ENCODE data around the gene FEZ2. TPM values are rescaled to one million over a fixed set of nuclear protein-coding genes. Genes with fewer than 3 reads are reported as not detected.

Gene FEZ2
- total RNA-seq, 1 donor from 2014 or later = 43.5 TPM

DNA sequence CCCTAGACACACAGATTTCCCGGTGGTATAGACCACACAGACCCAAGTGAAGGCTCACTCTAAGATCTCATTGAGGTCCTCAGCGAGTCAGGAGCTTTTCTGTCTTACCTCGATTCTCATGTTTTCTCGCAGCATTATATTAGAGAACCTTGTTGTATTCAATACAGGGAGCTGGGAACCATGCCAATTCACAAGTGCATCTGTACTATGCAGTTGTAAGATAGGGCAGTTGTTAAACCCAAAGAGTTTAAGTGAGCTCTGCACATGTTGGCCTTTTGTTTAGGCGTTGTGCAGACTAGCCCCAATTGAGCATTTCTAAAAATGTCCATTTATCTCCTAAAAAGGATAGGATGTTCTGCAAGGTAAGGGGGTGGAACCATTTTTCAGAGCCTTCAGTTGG, 59.6 kb downstream of the FEZ2 start:
- Mint-ChIP-seq H3K4me1 (no peaks in the 10 kb centered on the region), H3K4me3 (no peak overlapping the region), H3K36me3 (ENCODE audit: low read depth) (peaks cover 17% of the 10 kb centered on the region), H3K27ac (ENCODE audit: unreplicated experiment) (no peak overlapping the region), H3K27me3 (ENCODE audit: low read depth) (no peaks in the 10 kb centered on the region), H3K9me3 (no peaks in the 10 kb centered on the region)
- no peak for DNase-seq (ENCODE audit: low read depth, low spot score)
- TF ChIP-seq, protein P1, sequence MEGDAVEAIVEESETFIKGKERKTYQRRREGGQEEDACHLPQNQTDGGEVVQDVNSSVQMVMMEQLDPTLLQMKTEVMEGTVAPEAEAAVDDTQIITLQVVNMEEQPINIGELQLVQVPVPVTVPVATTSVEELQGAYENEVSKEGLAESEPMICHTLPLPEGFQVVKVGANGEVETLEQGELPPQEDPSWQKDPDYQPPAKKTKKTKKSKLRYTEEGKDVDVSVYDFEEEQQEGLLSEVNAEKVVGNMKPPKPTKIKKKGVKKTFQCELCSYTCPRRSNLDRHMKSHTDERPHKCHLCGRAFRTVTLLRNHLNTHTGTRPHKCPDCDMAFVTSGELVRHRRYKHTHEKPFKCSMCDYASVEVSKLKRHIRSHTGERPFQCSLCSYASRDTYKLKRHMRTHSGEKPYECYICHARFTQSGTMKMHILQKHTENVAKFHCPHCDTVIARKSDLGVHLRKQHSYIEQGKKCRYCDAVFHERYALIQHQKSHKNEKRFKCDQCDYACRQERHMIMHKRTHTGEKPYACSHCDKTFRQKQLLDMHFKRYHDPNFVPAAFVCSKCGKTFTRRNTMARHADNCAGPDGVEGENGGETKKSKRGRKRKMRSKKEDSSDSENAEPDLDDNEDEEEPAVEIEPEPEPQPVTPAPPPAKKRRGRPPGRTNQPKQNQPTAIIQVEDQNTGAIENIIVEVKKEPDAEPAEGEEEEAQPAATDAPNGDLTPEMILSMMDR (conservative IDR thresholded peaks at IDR 0.05) = no peak

DNA sequence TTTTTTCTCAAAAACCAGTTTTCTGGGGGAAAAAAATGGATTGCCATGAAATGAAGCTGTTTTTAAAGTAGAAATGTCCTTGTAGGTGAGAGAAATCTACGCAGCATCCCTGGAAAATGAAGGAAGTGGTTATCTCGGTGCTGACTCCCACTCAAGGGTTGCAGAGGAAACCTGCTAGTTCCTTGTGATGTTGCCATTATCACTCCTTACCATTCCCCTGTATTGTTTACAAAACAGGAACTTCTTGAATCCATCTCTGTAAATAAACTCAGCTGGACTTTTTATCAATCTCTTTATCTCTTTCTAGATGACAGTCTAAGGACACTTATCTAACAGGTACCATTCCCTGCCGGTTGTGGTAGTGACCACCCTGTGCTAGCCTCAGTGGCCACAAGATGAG, 61.2 kb downstream of the FEZ2 start:
- Mint-ChIP-seq H3K27ac (ENCODE audit: unreplicated experiment) (no peak overlapping the region), H3K9me3 (no peaks in the 10 kb centered on the region), H3K4me1 (no peaks in the 10 kb centered on the region), H3K27me3 (ENCODE audit: low read depth) (no peaks in the 10 kb centered on the region), H3K36me3 (ENCODE audit: low read depth) (peaks cover 17% of the 10 kb centered on the region), H3K4me3 (no peak overlapping the region)
- no peak for DNase-seq (ENCODE audit: low read depth, low spot score)
- TF ChIP-seq, protein P1 (conservative IDR thresholded peaks at IDR 0.05) = no peak

DNA sequence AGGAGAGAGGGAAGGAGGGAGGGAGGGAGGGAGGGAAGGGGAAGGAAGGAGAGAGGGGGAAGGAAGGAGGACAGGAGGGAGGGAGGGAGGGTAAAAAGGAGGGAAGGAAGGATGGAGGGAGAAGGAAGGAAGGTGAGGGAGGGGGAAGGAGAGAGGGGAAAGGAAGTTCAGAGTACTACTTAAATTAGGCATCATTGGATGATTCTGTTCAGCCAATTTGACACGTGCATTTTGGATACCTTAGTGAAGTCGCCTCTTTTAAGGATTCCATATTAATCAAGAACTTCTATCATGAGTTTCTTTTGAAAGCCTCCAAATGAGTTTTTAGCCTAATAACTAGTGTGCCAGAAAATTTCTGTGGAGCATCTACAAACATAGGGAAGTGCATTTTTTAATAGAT, 62.9 kb downstream of the FEZ2 start:
- peaks cover 13% of the 10 kb centered on the region for H3K36me3 Mint-ChIP-seq (ENCODE audit: low read depth)
- no peaks in the 10 kb centered on the region for H3K27me3 Mint-ChIP-seq (ENCODE audit: low read depth)
- no peaks in the 10 kb centered on the region for H3K9me3 Mint-ChIP-seq
- DNase-seq (ENCODE audit: low read depth, low spot score) = no peak
- H3K4me1 Mint-ChIP-seq = no peaks in the 10 kb centered on the region
- TF ChIP-seq, protein P1 (conservative IDR thresholded peaks at IDR 0.05) = no peak
- no peak overlapping the region for H3K4me3 Mint-ChIP-seq
- H3K27ac Mint-ChIP-seq (ENCODE audit: unreplicated experiment) = no peak overlapping the region

DNA sequence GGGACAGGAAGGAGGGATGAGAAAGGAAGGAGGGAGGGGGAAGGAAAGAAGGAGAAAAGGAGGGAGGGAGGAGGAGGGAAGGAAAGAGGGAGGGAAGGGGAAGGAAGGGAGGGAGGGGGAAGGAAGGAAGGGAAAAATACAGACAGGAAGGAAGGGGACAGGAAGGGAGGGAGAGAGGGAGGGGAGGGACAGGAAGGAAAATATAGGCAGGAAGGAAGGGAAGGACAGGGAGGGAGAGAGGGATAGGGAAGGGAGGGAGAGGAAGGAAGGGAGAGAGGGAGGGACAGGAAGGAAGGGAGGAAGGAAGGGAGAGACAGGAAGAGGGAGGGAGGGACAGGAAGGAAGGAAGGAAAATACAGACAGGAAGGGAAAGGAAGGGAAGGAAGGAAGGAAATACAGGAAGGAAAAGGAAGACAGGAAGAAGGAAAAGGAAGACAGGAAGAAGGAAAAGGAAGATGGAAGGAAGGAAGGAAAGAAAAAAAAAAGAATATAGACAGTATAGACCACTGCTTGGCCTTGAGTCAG, 63.6 kb downstream of the FEZ2 start:
- H3K27ac Mint-ChIP-seq (ENCODE audit: unreplicated experiment) = no peak overlapping the region
- no peaks in the 10 kb centered on the region for H3K27me3 Mint-ChIP-seq (ENCODE audit: low read depth)
- H3K36me3 Mint-ChIP-seq (ENCODE audit: low read depth) = peaks cover 13% of the 10 kb centered on the region
- H3K9me3 Mint-ChIP-seq = no peaks in the 10 kb centered on the region
- TF ChIP-seq, protein P1 (conservative IDR thresholded peaks at IDR 0.05) = no peak
- no peak overlapping the region for H3K4me3 Mint-ChIP-seq
- no peak for DNase-seq (ENCODE audit: low read depth, low spot score)
- H3K4me1 Mint-ChIP-seq = no peaks in the 10 kb centered on the region

DNA sequence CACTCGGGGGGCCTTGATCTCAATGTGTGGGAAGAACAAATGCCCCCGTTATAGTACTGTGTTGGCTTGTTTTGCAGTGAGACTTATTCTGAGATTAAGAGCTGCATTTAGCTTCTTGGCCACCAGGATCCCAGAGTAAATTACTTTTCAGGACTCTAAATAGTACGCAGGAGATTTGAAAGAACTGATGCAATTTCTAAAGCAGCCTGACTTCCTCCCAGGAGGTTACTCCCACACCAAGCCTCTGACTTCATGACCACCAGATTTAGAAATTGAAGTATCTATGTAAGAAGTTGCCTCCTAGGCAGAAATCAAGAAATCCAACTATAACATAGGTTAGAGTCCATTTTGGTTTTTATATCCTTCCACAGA, 67.0 kb downstream of the FEZ2 start:
- Mint-ChIP-seq H3K27ac (ENCODE audit: unreplicated experiment) (no peak overlapping the region), H3K36me3 (ENCODE audit: low read depth) (peaks cover 3% of the 10 kb centered on the region), H3K4me3 (no peak overlapping the region), H3K4me1 (no peaks in the 10 kb centered on the region), H3K9me3 (no peaks in the 10 kb centered on the region), H3K27me3 (ENCODE audit: low read depth) (no peaks in the 10 kb centered on the region)
- DNase-seq (ENCODE audit: low read depth, low spot score) = no peak
- TF ChIP-seq, protein P1 (conservative IDR thresholded peaks at IDR 0.05) = no peak

Measured in neural crest cell (in vitro differentiated cells).